Fibroblast of pulmonary artery (primary cell): ENCODE data around the gene TRMU.
"Not testable (repeated sequence)": the region's sequence is repeated elsewhere in the genome, so short reads cannot be mapped to it uniquely, and the experiment has no call there.

Source experiments
- DNase-seq: peaks from one replicate; pipeline ENCODE4 v3.0.0-alpha.2; 2010; ENCODE audit warnings: low read depth
- H3K4me3 ChIP-seq: replicated peaks from 2 replicates; pipeline ENCODE4 v1.5.1; 2011; ENCODE audit warnings: low read depth, mild to moderate bottlenecking, control low read depth, low read length, moderate library complexity
- CTCF ChIP-seq: IDR thresholded peaks from 2 replicates; pipeline ENCODE4 v1.5.1; 2011; ENCODE audit warnings: mild to moderate bottlenecking, control low read depth, low read length, inconsistent platforms; ENCODE audit errors: missing control alignments

Gene TRMU

GRCh38 chr22:46394622-46395021 is 59.1 kb downstream of the TRMU start:
- no peak for TF ChIP-seq CTCF
- DNase-seq = no peak
- H3K4me3 ChIP-seq = no peak overlapping the region

- no peak for TF ChIP-seq CTCF
- H3K4me3 ChIP-seq = no peak overlapping the region
- DNase-seq = no peak
Measured at GRCh38 chr22:46395145-46395544, 59.6 kb downstream of the TRMU start.

- not testable (repeated sequence) for DNase-seq, H3K4me3 ChIP-seq
Measured at GRCh38 chr22:46397049-46397448, 61.5 kb downstream of the TRMU start.

GRCh38 chr22:46397514-46397913 is 62.0 kb downstream of the TRMU start:
- no peak for TF ChIP-seq CTCF
- no peak overlapping the region for H3K4me3 ChIP-seq
- no peak for DNase-seq

GRCh38 chr22:46397951-46398350 is 62.4 kb downstream of the TRMU start:
- no peak overlapping the region for H3K4me3 ChIP-seq
- no peak for DNase-seq
- no peak for TF ChIP-seq CTCF

- TF ChIP-seq CTCF = no peak
- DNase-seq = no peak
Measured at GRCh38 chr22:46399251-46400024, 63.9 kb downstream of the TRMU start.

GRCh38 chr22:46401370-46401769 is 65.9 kb downstream of the TRMU start:
- no peak for DNase-seq
- H3K4me3 ChIP-seq = no peak overlapping the region
- TF ChIP-seq CTCF = no peak

More at GRCh38 chr22:46399251-46400024, 63.9 kb downstream of the TRMU start:
- no peak overlapping the region for H3K4me3 ChIP-seq
